VCaP (cell line): Measurements from ENCODE around the gene FLVCR1.
"Not testable (repeated sequence)": the region's sequence is repeated elsewhere in the genome, so short reads cannot be mapped to it uniquely, and the experiment has no call there.

Experiments used
- H3K27ac ChIP-seq: fragments of 450-650 bp; 2 replicates; pipeline ENCODE4 v1.5.1; 2017
- TF ChIP-seq, protein P1 (sequence below): fragments of 450-650 bp; conservative IDR thresholded peaks from 2 replicates; pipeline ENCODE4 v1.5.1; 2017; ENCODE audit warnings: mild to moderate bottlenecking, moderate library complexity

FLVCR1 gene

DNA sequence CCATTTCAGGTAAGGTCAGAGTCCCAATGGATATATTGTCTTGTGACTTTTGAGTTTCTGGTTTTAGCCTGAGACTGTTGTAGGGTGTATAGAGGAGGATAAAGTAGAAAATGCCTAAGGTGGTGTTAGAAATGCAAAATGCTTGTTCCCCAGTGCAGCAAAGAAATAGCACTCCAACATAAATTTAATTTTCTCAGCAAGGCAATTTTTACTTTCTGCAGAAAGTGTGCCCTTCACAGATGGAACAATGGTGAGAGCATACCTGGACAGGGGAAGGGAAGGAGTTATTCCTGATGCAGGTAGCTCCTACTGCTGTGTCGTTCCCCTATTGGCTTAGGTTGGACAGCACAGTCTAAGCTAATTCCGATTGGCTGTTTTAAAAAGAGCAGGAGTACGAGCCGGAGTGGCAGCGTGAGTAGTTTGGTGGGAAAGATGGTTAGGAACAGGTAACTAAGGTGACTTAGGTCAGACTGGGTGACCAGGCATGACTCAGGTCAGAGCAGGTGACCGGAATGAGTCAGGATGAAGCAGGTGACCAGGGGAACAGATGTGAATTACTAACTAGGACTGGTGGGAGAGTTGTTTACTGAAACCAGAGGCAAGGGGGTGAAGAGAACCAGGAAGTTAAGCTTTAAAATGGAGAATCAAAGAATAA, 32.1 kb upstream of the FLVCR1 start:
- TF ChIP-seq, protein P1, sequence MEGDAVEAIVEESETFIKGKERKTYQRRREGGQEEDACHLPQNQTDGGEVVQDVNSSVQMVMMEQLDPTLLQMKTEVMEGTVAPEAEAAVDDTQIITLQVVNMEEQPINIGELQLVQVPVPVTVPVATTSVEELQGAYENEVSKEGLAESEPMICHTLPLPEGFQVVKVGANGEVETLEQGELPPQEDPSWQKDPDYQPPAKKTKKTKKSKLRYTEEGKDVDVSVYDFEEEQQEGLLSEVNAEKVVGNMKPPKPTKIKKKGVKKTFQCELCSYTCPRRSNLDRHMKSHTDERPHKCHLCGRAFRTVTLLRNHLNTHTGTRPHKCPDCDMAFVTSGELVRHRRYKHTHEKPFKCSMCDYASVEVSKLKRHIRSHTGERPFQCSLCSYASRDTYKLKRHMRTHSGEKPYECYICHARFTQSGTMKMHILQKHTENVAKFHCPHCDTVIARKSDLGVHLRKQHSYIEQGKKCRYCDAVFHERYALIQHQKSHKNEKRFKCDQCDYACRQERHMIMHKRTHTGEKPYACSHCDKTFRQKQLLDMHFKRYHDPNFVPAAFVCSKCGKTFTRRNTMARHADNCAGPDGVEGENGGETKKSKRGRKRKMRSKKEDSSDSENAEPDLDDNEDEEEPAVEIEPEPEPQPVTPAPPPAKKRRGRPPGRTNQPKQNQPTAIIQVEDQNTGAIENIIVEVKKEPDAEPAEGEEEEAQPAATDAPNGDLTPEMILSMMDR, result no peak
- no peak overlapping the region for H3K27ac ChIP-seq

DNA sequence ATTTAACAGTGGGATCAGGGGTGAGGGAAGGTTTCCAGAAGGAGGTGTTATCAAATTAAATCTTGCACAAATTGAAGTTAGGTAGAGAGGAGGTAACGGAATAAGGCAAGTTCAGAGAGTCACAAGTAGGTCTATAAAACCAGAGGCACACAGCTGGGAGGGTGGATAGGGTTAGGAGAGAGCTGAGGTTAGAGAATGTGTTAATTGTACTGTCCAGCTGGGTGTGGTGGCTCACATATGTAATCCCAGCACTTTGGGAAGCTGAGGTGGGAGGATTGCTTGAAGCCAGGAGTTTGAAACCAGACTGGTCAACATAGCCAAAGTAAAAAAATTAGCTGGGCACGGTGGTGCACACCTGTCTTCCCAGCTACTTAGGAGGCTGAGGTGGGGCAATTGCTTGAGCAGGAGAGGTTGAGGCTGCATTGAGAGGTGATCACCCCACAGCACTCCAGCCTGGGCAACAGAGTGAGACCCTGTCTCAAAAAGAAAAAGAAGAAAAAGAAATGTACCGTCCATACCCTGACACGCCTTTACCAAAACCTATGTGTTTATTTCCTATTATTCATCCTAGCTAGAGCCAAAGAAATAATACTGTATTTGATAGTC, 30.8 kb upstream of the FLVCR1 start:
- no peak overlapping the region for H3K27ac ChIP-seq
- TF ChIP-seq, protein P1, result no peak

DNA sequence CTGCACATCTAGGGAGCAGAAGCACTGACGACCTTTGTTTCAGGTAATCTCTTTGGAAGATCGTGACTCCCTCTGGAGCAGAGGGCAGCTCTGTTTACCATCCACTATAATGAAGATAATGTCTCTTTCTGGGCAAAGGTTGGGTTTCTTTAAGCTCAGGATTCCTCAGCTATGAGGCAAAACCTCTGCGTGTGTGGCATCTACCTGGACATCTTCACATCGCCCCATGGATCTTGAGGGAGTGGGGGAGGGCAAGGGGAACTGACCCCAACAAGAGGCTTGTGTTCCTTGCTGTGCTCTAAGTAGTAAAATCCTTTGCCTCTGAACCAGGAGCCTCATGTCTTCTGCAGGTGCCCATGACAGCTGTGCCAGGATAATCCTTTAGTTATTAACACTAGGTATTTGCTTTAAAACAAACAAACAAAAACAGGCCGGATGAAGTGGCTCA, 30.2 kb upstream of the FLVCR1 start:
- TF ChIP-seq, protein P1, result no peak
- no peak overlapping the region for H3K27ac ChIP-seq

DNA sequence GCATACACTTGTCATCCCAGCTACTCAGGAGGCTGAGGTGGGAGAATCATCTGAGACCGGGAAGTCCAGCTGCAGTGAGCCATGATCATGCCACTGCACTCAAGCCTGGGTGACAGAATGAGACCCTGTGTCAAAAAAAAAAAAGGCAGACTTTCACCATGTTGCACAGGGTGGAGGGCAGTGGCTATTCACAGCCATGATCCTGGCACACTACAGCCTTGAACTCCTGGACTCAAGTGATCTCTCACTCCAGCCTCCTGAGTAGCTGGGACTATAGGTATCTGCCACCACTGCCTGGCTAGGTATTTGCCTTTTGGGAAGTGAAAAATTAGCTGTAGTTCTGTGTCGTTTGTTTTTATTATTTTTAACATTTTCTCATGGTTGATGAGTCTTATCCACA, 29.7 kb upstream of the FLVCR1 start:
- TF ChIP-seq, protein P1, result no peak
- H3K27ac ChIP-seq, result no peak overlapping the region

DNA sequence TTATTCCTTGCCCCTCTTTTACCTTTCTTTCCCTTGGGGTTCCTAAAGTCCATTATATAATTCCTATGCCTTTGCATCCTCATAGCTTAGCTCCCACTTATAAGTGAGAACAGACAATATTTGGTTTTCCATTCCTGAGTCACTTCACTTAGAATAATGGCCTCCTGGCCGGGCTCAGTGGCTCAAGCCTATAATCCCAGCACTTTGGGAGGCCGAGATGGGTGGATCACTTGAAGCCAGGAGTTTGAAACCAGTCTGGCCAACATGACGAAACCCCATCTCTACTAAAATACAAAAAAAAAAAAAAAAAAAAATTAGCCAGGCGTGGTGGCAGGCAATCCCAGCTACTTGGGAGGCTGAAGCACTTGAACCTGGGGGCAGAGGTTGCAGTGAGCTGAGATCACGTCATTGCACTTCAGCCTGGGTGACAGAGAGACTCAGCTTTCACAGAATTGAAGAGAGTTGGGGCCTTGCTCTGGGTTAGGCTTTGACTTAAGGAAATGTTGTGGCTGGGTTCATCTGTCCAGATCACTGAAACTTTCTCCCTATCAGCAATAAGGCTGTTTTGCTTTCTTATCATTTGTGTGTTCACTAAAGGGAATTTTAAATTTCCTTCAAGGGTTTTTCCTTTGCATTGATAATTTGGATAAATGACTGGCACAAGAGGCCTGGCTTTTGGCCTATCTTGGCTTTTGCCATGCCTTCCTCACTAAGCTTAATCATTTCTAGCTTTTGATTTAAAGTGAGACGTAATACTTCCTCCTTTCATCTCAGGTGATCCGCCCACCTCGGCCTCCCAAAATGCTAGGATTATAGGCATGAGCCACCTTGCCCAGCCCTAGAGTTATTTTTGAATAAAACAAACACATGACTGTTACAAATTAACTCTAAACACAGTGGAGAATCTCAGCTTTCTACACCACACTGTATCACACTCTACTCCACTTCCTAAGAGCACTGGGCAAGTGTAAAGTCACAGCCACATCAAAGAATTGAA, 24.6 kb upstream of the FLVCR1 start:
- not testable (repeated sequence) for H3K27ac ChIP-seq

DNA sequence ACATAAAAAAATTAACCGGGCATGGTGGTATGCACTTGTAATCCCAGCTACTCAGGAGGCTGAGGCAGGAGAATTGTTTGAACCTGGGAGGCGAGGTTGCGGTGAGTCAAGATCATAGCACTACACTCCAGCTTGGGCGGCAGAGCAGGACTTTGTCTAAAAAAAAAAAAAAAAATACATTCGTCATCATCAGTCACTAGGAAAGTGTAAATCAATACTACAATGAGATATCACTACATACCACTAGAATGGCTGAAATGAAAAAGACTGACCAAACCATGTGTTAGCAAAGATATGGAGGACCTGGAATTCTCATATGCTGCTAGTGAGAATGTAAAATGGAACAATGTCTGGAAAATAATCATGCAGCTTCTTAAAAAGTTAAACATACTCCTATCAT, 19.9 kb upstream of the FLVCR1 start:
- no peak overlapping the region for H3K27ac ChIP-seq
- TF ChIP-seq, protein P1, result no peak

DNA sequence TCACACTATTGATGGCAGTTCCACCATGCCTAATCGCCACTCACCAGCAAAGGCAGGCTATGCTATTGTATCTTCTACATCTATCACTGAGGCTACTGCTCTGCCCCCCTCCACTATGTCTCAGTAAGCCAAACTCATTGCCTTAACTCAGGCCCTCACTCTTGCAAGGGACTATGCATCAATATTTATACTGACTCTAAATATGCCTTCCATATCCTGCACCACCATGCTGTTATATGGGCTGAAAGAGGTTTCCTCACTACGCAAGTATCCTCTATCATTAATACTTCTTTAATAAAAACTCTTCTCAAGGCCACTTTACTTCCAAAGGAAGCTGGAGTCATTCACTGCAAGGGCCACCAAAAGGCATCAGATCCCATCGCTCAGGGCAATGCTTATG, 13.6 kb upstream of the FLVCR1 start:
- peak overlapping the region; percentile 45; the same call in 1 of the 2 replicates for H3K27ac ChIP-seq

DNA sequence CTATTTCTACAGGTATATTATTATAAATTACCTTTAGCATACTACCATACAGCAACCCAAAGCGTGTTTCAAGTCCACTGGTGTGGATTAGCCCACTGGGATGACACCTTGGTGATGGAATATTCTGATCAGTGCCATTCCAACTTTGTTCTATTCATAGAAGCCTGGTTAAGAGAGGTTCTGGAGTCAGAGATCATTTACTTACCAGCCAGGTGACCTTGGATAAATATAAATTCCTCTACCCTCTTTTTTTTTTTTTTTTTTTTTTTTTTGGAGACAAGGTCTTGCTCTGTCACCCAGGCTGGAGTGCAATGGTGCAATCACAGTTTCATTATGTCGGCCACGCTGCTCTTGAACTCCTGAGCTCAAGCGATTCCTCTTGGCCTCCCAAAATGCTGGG, 10.5 kb upstream of the FLVCR1 start, which contains the start of gene SPATA45:
TSS of gene SPATA45 (minus strand) at position 101 of the 400 bp plus-strand sequence. CDS start 11,500 bp downstream, outside the sequence.
- no peak within 1 kb of the TSS for H3K27ac ChIP-seq
- TF ChIP-seq, protein P1, result no peak
